Stimulated activated CD4-positive, alpha-beta T cell treated with anti-CD3 and anti-CD28 coated beads, Interleukin-15, amount 100 ng/mL, for 48 hours (primary cell): ENCODE data around the gene WIZ.

ENCODE experiments used
- DNase-seq, 2 donors: peaks; one replicate each; pipeline ENCODE4 v3.0.0-alpha.2; 2020; ENCODE audit warnings: low read depth in 2 of 2

The WIZ gene

GRCh38 chr19:15464394-15465385 is 14.9 kb upstream of the WIZ start, which contains the start of gene RASAL3:
Gene RASAL3 (minus strand): TSS chr19:15464544. CDS start chr19:15464358, 186 bp downstream.
- DNase-seq, result peak; percentile 37 to 57

DNA sequence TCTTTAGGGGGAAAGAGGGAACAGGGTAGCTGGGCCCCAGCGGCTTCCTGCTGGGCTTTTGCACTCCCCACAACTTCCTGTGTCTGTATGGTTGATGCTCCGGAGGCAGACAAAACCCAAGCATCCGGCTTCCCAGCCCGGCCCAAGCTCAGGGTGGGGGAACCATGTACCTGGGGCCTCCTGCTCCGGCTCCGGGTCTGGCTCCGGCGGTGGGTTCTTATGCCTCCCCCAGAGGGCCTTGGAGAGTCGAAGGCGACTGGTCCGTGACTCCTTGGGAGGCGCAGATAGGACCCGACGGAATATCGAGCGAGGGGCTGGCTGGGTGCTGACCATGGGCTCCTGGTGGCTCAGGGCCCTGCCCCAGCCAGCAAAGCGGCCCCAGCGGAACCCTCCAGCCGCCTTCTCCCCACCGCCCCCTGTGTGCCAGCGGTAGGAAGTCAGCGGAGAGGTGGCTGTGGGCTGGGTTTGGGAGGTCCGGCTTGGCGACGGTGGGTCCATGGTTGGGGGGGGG is 14.2 kb upstream of the WIZ start:
- DNase-seq, result peak; percentile 62 to 67

DNA sequence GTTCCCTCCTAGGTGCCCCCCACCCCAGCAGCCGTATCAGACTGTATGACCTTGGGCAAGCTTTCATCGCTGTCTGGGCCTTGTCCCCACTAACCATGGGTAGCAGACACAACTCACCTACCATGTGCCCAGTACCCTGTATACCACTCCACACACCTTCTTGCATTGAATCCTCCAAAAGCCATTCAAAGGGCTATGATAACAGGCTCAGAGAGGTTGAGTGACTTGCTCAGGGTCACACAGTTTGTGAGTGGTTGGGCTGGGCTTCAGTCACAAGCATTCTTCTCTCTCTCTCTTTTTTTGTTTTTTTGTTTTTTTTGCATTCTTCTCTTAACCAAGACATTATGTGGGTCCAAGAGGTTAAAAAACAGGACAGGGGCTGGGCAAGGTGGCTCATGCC is 11.9 kb upstream of the WIZ start:
- no peak for DNase-seq

DNA sequence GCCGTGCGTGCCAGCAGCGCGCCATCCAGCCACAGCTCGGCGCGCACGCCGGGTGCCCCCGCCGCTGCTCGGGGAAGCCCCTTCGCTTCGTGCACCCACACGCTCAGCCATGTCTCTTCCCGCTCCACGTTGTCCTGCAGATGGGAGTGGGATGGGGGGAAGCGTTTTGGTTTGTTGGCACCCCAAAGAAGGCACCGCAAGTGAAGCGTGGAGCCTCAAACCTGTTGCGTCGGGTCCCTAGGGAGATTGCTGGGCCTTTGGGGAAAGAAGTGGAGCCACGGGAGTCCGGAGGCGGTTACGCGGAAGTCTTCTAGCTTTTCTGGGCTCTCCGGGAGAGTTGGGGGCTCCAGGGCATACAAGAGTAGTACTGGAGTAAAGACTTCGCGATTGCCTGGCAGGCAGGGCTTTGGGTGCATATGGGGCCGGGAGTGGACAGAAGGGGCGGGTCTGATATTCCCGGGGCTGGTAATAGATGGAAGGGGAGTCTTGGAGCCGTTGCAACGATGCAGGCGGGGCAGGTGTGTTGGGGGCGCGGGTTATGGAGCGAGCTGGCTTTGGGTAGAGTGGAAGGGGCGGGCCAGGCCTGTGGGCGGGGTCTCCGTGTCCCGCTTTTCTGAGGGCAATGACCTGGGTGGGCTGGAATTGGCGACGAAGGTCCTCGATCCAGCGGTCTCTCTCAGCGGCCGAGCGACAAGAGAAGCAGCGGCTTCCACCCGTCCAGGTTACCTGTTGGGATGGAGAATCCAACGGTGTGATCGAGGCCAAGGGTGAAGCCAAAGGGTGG is 8.1 kb upstream of the WIZ start:
- no peak for DNase-seq

DNA sequence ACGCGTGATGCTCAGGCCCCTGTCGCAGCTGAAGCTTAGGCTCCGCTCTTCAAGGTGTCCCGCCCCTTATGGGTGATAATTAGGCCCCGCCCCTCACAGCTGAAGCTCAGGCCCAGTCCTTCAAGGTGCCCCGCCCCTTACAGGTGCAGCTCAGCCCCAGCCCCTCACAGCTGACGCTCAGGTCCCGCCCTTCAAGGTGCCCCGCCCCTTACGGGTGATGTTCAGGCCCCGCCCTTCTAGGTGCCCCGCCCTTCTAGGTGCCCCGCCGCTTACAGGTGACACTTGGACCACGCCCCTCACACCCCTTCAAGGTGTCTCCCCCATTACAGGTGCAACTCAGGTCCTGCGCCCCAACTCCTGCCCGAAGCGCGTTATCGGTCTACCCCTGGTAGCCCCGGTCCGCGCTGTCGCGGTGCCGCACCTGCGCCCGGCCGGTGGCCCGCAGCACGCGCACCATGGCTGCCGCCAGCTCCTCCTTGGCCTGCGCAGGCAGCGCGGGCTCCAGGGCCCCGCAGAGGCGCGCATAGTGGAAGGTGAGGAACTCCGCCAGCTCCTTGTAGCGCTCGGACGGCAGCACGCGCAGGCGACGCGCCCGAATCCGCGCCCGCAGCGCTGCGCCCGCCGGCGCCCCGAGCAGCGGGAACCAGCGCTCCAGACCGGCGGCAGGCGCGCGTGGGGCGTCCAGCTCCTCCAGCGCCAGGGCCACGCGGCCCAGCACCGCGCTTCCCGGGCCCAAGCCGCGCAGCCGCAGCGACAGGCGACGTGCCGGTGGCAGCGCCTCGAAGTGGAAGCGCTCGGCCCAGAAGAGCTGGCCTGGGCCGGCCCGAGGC is 7.3 kb upstream of the WIZ start:
- DNase-seq, result no peak

DNA sequence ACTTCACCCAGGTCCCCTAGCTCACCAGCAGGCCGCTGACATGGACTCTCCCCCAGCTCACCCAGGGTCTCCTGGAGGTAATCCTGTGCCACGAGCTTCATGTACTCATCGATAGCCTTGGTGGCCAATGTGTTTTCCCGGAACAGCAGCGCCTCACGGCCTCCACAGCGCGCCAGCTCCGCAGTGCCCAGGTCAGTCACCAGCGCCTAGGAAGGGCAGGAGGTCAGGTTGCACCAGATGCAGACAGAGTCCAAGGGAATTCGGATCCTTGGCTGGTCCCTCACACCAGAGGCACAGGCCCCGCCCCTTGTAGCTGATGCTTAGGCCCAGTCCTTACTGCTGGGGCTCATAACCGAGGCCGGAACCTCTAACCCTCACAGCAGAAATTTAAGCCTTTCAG is 6.7 kb upstream of the WIZ start:
- no peak for DNase-seq

GRCh38 chr19:15455996-15456395 is 6.2 kb upstream of the WIZ start:
- no peak for DNase-seq

DNA sequence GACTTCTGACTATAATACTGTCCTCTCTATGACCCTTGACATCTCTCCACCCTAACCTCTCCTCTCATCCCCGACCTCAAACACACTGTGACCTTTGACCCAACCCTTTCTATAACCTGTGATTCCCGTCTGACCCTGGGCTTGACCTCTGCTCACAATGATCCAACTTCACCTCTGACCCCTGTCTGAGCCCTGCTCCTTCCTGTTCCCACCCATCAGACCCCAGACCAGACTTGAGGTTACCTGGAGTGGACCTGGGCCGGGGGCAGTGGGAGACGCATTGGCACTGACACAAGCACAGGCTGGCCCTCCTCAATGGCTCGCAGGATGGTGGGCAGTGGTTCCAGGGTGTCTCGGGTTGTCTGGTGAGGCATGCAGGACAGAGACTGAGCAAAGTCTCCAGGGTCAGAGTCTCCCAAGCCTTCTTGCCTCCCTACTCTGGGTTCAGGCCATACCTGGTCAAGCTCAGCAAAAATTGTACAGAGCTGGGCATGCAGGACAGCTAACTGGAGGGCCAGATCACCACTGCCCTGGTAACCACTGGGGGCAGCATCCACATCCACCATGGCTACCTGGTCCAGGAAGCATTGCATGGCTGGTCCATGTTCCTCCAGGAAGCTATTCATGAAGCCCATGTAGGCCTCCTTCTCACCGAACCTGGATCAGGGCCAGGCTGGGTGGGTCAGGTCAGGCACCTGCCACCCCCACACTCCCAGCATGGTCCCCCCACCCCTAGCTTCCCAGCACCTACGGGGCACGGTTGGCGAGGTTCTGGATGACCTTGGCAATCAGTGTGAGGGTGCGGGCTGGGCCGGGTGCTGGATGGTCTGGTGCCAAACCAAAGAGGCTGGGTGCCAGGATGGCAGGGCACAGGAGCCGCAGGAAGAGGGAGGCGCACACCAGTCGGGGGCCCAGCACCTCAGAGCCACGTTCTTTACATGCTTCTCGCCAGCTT is 4.4 kb upstream of the WIZ start:
- DNase-seq, result no peak

DNA sequence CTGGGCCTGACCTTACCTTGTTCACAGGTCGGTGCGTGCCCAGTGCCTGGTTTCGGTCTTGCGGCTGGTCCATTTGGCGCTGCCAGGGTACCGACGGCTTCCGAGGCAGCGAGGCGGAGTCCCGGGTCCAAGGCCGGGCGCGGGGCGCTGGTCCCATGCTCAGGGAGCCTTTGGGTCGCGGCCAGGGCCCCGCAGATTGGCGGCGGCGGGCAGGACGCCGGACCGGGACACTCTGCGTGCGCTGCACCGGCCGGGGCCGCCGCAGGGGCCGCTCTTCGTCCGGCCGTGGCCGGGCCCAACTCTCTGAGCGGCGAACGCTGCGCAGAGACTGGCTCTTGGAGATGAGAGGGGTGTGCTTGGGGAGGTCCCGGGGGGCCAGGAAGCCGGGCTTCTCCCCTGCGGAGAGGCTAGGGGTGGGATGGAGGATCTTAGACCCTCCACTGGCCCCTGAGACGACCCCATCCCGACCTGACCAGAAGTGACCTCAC is 3.4 kb upstream of the WIZ start:
- DNase-seq, result no peak

- no peak for DNase-seq
Observed at GRCh38 chr19:15452111-15453047, 2.6 kb upstream of the WIZ start.

- no peak for DNase-seq
Observed at GRCh38 chr19:15450528-15450890, 753 bp upstream of the WIZ start.

DNA sequence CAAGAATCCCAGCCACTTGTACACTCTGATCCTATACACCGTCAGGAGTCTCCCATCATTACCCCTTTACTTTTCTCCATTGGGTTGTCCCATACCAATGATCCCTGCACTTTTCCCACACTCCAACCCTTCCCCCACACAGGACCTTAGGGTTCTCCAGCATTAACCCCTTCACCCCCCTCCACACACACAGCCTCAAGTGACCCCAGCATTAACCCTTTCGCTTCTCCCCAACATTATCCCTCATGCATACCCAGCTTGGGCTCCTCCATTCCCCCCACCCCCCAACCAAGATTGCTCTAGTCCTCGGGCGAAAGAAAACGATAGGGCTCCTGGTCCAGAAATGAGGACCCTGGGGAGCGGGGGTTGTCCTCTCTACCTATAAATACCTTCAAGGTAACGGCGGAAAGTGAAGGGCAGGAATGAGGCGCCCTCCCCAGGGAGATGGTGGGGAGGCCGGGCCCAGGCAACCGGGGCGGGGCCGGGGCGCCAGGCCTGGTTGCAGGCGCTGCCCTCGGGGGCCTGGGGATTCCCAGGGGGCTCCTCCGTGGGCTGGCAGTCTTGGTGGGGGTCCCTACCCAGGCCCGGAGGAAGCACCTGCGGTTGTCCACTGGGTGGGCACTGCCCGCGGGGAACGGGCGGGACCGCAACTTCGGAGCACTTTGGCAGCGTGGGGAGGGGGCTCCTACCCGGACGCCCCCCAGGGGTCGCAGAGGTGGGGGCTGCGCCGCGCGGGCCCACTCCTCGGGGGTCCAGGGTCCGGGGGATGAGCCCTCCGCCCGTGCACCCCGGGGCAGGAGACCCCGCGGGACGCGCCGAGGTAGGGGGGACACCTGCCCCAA is 757 bp downstream of the WIZ start:
- no peak for DNase-seq

GRCh38 chr19:15448044-15448777 is 1.5 kb downstream of the WIZ start:
- no peak for DNase-seq

GRCh38 chr19:15447057-15447456 is 2.7 kb downstream of the WIZ start:
- no peak for DNase-seq

GRCh38 chr19:15445807-15446376 is 3.9 kb downstream of the WIZ start:
- DNase-seq, result no peak

DNA sequence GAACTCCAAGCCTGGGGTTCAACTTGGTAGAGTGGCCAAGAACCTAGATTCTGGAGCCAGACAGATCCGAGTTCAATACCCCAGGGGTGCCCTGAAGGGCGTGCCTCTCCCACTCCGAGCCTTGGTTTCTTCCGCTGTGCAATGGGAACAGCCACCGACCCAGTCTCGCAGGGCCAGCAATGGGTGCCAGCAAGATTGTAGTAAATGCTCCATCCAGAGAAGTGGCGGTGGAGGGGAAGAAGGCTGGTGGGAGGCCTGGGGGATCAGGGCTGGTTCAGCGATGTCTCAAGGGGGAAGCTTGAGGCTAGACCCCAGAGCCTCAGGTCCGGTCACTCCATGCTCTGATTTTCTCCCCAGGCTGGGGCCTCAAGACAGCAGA is 4.5 kb downstream of the WIZ start:
- DNase-seq, result no peak

DNA sequence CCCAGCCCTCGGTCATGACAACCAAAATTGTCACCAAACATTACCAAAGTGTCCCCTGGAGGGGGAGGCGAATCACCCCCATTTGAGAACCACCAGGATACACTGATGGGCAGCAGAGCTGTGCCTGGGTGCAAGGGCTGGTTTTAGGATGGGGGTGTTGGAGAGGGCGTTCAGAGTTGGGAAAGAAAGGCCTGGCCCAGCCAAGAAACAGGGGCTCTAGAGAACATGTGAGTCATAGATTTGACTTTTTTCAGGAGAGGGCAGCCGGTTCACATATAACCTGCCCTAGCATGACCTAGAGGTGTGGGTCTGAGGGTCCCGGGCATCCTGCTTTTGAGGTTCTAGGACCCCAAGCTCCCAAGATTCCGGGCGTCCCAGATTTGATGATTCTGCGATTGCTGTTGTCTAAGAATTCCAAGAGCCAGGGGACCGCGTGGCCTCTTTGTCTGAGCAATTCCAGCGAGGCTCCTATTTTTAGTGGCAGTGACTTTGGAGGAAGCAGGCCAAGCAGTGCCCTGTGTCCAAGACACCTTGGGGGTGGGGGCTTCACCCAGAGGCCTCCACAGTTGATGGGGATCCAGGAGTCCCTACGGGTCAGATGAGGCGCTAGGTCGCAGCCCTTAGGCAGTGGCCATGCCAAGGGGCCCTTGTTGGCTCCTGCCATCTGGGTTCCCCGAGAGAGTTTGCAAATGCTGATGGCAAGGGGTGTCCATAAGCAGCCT is 5.1 kb downstream of the WIZ start:
- no peak for DNase-seq
